Common myeloid progenitor, CD34-positive (primary cell): ENCODE results near the gene ZGRF1.
"Not testable (repeated sequence)": the region's sequence is repeated elsewhere in the genome, so short reads cannot be mapped to it uniquely, and the experiment has no call there.

Experiments
- CTCF ChIA-PET: fragments of 350-600 bp; sonication (Branson Sonifier 250); formaldehyde crosslinking; loops from one replicate; lab custom pipeline; 2021; ENCODE audit warnings: antibody characterized with exemption; lab: Charles Lee
- POLR2A ChIA-PET: fragments of 350-600 bp; sonication (Branson Sonifier 250); formaldehyde crosslinking; loops from one replicate; lab custom pipeline; 2021; ENCODE audit warnings: antibody characterized with exemption; lab: Charles Lee
- DNase-seq, 3 donors: peaks; one replicate each; pipeline versions ENCODE4 v3.0.0 to v3.0.0-alpha.2; 2013
- H3K27ac ChIP-seq, 2 experiments: 1 replicate in 1 of 2; 2 replicates in 1 of 2; pipeline ENCODE4 v1.7.0; 2013; ENCODE audit warnings: inconsistent platforms in 2 of 2, low read length in 2 of 2, mild to moderate bottlenecking in 2 of 2, low read depth in 1 of 2, moderate library complexity in 1 of 2; ENCODE audit not compliant: severe bottlenecking in 2 of 2, insufficient read depth in 1 of 2, poor library complexity in 1 of 2
- H3K27me3 ChIP-seq, 5 experiments: replicated peaks in 2 of 5; 1 replicate in 3 of 5; 2 replicates in 2 of 5; pipeline versions ENCODE4 v1.6.1 to v1.7.0; 2013; ENCODE audit warnings: low read length in 4 of 5, mild to moderate bottlenecking in 2 of 5, moderate library complexity in 2 of 5, inconsistent platforms in 1 of 5; ENCODE audit not compliant: insufficient read depth in 5 of 5, control insufficient read depth in 4 of 5
- H3K36me3 ChIP-seq, 4 experiments: 1 replicate in 2 of 4; 2 replicates in 2 of 4; pipeline versions ENCODE4 v1.6.1 to v1.7.0; 2013; ENCODE audit warnings: low read length in 3 of 4, control low read depth in 1 of 4, mild to moderate bottlenecking in 1 of 4; ENCODE audit not compliant: control insufficient read depth in 4 of 4, insufficient read depth in 4 of 4
- H3K4me1 ChIP-seq, 4 experiments: 1 replicate in 3 of 4; 2 replicates in 1 of 4; pipeline versions ENCODE4 v1.6.1 to v1.7.1; 2013; ENCODE audit warnings: low read length in 3 of 4, mild to moderate bottlenecking in 3 of 4, control low read depth in 1 of 4, inconsistent platforms in 1 of 4, moderate library complexity in 1 of 4; ENCODE audit not compliant: control insufficient read depth in 4 of 4, insufficient read depth in 4 of 4; ENCODE audit errors: control extremely low read depth in 1 of 4
- H3K4me3 ChIP-seq, 7 experiments: 1 replicate in 4 of 7; 2 replicates in 3 of 7; pipeline versions ENCODE4 v1.5.1 to v1.7.0; 2013; ENCODE audit warnings: mild to moderate bottlenecking in 7 of 7, low read length in 6 of 7, moderate library complexity in 6 of 7, inconsistent platforms in 2 of 7, low read depth in 2 of 7, control low read depth in 1 of 7; ENCODE audit not compliant: insufficient read depth in 4 of 7, control insufficient read depth in 1 of 7; ENCODE audit errors: extremely low read depth in 1 of 7
- H3K9me3 ChIP-seq, 5 experiments: 1 replicate in 4 of 5; 2 replicates in 1 of 5; pipeline versions ENCODE4 v1.6.1 to v1.7.1; 2013; ENCODE audit warnings: low read length in 4 of 5, mild to moderate bottlenecking in 2 of 5, inconsistent platforms in 1 of 5, low read depth in 1 of 5, moderate library complexity in 1 of 5; ENCODE audit not compliant: control insufficient read depth in 4 of 5, insufficient read depth in 2 of 5; ENCODE audit errors: control extremely low read depth in 1 of 5
- WGBS: methylation state at CpG from one replicate; pipeline ENCODE4 v1.1.5; 2013; ENCODE audit not compliant: insufficient coverage; 5-methylcytosine and 5-hydroxymethylcytosine counted together

Gene ZGRF1

GRCh38 chr4:112649055-112649408 is 12.3 kb upstream of the ZGRF1 start:
- Histone ChIP-seq H3K27me3 (no peaks in the 10 kb centered on the region), H3K27ac (no peak overlapping the region), H3K4me3 (no peak overlapping the region), H3K36me3 (peaks cover 12 to 70% (median 33%) of the 10 kb centered on the region in 4 experiments), H3K9me3 (no peaks in the 10 kb centered on the region), H3K4me1 (no peaks in the 10 kb centered on the region)
- DNase-seq = no peak
- ChIA-PET CTCF (interaction anchor here (1.4 to 1.5 kb wide), 2 partner anchors 8 to 11 kb away, joined by 4 to 6 read pairs; no protein-coding TSS in a partner anchor), POLR2A (no interaction called here)
- 60% methylated on average over 1 of the region's 2 CpGs for WGBS

GRCh38 chr4:112648263-112649054 is 11.8 kb upstream of the ZGRF1 start:
- Histone ChIP-seq H3K27ac (no peak overlapping the region), H3K4me3 (no peak overlapping the region), H3K27me3 (no peaks in the 10 kb centered on the region), H3K36me3 (peaks cover 12 to 65% (median 29%) of the 10 kb centered on the region in 4 experiments), H3K4me1 (no peaks in the 10 kb centered on the region), H3K9me3 (no peaks in the 10 kb centered on the region)
- ChIA-PET CTCF (interaction anchor here (1.4 to 1.5 kb wide), 2 partner anchors 9 to 11 kb away, joined by 4 to 6 read pairs; no protein-coding TSS in a partner anchor), POLR2A (no interaction called here)
- 94% methylated on average over 2 of the region's 3 CpGs for WGBS
- DNase-seq = no peak

- ChIA-PET CTCF (interaction anchor here (1.4 to 1.5 kb wide), 2 partner anchors 9 to 10 kb away, joined by 4 to 6 read pairs; no protein-coding TSS in a partner anchor), POLR2A (no interaction called here)
- H3K9me3 ChIP-seq = no peaks in the 10 kb centered on the region
- no peaks in the 10 kb centered on the region for H3K4me1 ChIP-seq
- H3K27ac ChIP-seq = no peak overlapping the region
- no peaks in the 10 kb centered on the region for H3K27me3 ChIP-seq
- no CpG with 5 or more reads among the region's 3 CpGs for WGBS
- peaks cover 12 to 59% (median 28%) of the 10 kb centered on the region in 4 experiments for H3K36me3 ChIP-seq
- no peak for DNase-seq
- no peak overlapping the region for H3K4me3 ChIP-seq
Measured at GRCh38 chr4:112647785-112648184, 11.1 kb upstream of the ZGRF1 start.

- ChIA-PET CTCF (no interaction called here), POLR2A (no interaction called here)
- Histone ChIP-seq H3K9me3 (no peaks in the 10 kb centered on the region), H3K27ac (no peak overlapping the region), H3K4me1 (peaks cover 0 to 1% (median 0%) of the 10 kb centered on the region in 4 experiments), H3K36me3 (peaks cover 15 to 55% (median 30%) of the 10 kb centered on the region in 4 experiments), H3K4me3 (no peak overlapping the region), H3K27me3 (no peaks in the 10 kb centered on the region)
- WGBS = 67% methylated on average over 1 of the region's 6 CpGs
- DNase-seq = no peak
Measured at GRCh38 chr4:112646632-112647537, 10.2 kb upstream of the ZGRF1 start.

GRCh38 chr4:112645541-112646329 is 9.0 kb upstream of the ZGRF1 start:
- 93% methylated on average over 2 of the region's 8 CpGs for WGBS
- H3K4me3 ChIP-seq = no peak overlapping the region
- H3K4me1 ChIP-seq = peaks cover 0 to 5% (median 0%) of the 10 kb centered on the region in 4 experiments
- peaks cover 14 to 47% (median 30%) of the 10 kb centered on the region in 4 experiments for H3K36me3 ChIP-seq
- ChIA-PET POLR2A (no interaction called here), CTCF (interaction anchor here (1.1 kb wide), 1 partner anchor 11 kb away, joined by 3 read pairs; no protein-coding TSS in a partner anchor)
- no peaks in the 10 kb centered on the region for H3K9me3 ChIP-seq
- H3K27me3 ChIP-seq = no peaks in the 10 kb centered on the region
- no peak overlapping the region for H3K27ac ChIP-seq
- no peak for DNase-seq

- DNase-seq, POLR2A ChIA-PET, H3K4me3 ChIP-seq, H3K27me3 ChIP-seq, H3K4me1 ChIP-seq, H3K9me3 ChIP-seq, H3K27ac ChIP-seq: not testable (repeated sequence)
- peaks cover 11 to 45% (median 27%) of the 10 kb centered on the region in 4 experiments for H3K36me3 ChIP-seq
- CTCF ChIA-PET = interaction anchor here (1.1 kb wide), 1 partner anchor 12 kb away, joined by 3 read pairs; no protein-coding TSS in a partner anchor
- WGBS = 85% methylated on average over 2 of the region's 10 CpGs
Measured at GRCh38 chr4:112644595-112645535, 8.2 kb upstream of the ZGRF1 start.
